Measurements from ENCODE around the gene SDC4. TPM values are rescaled to one million over a fixed set of nuclear protein-coding genes. Genes with fewer than 3 reads are reported as not detected.
A peak's percentile ranks its signal among the peaks of the same experiment; 100 is the strongest.

The SDC4 gene
- total and polyA plus RNA-seq, 5 donors = 57.5 to 125 (median 62.3) TPM

- Histone ChIP-seq H3K4me1 (ENCODE audit: control insufficient read depth, insufficient read depth, low read length) (no peaks in the 10 kb centered on the region), H3K9me3 (ENCODE audit: control insufficient read depth, low read length) (no peaks in the 10 kb centered on the region), H3K27me3 (ENCODE audit: control insufficient read depth, insufficient read depth) (no peaks in the 10 kb centered on the region), H3K4me3 (ENCODE audit: low read length) (no peak overlapping the region), H3K27ac (ENCODE audit: low read length) (no peak overlapping the region)
- intact Hi-C loops (cut with DNase I) = loop anchor here (5.0 to 10.0 kb wide), 5 partner anchors 121 to 458 kb away; no protein-coding TSS in a partner anchor
- WGBS = 22% methylated on average over 71 of the region's 71 CpGs
- DNase-seq = no peak
- peak in 1 of 2 donors; percentile 8 for ATAC-seq
Observed at GRCh38 chr20:45316150-45317080, 31.8 kb downstream of the SDC4 start.

DNA sequence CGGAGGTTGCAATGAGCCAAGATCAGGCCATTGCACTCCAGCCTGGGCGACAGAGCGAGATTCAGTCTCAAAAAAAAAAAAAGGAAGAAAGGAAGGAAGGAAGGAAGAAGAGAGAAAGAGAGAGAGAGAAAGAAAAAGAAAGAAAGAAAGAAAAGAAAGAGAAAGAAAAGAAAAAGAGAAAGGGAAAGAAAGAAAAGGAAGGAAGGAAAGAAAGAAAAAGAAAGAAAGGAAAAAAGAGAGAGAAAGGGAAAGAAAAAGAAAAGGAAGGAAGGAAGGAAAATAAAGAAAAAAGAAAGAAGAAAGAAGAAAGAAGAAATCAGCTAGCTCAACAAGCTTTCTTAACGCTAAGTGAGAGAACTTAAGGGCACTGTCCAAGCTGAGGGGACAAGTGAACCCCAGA is 32.6 kb downstream of the SDC4 start:
- no peak for DNase-seq
- WGBS = 91% methylated on average over 4 of the region's 4 CpGs
- intact Hi-C loops (cut with DNase I) = loop anchor here (5.0 to 10.0 kb wide), 5 partner anchors 122 to 459 kb away; no protein-coding TSS in a partner anchor
- Histone ChIP-seq H3K27me3 (ENCODE audit: control insufficient read depth, insufficient read depth) (no peaks in the 10 kb centered on the region), H3K27ac (ENCODE audit: low read length) (no peak overlapping the region), H3K9me3 (ENCODE audit: control insufficient read depth, low read length) (no peaks in the 10 kb centered on the region), H3K4me3 (ENCODE audit: low read length) (no peak overlapping the region), H3K4me1 (ENCODE audit: control insufficient read depth, insufficient read depth, low read length) (no peaks in the 10 kb centered on the region)
- no peak for ATAC-seq

DNA sequence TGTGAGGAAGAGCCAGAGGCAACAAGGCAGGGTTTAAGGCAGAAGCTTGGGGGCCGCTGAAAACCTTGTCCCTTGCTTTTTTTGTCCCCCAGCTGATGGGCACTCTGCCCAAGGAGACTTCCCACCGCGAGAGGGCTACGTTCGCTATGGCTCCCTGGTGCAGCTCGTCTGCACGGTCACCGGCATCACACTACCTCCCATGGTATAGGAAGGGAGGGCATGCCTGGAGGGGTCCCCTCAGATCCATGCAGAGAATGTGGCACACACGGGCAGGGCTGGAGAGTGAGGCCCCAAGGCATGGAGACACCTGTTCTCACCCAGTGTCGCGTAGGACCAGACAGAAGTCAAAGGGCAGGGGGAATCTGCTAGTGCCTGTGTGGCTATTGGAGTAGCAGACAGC is 34.3 kb downstream of the SDC4 start:
- DNase-seq (no peak), ATAC-seq (no peak)
- Histone ChIP-seq H3K27ac (ENCODE audit: low read length) (no peak overlapping the region), H3K4me1 (ENCODE audit: control insufficient read depth, insufficient read depth, low read length) (no peaks in the 10 kb centered on the region), H3K4me3 (ENCODE audit: low read length) (no peak overlapping the region), H3K27me3 (ENCODE audit: control insufficient read depth, insufficient read depth) (no peaks in the 10 kb centered on the region), H3K9me3 (ENCODE audit: control insufficient read depth, low read length) (no peaks in the 10 kb centered on the region)
- intact Hi-C loops (cut with DNase I) = loop anchor here in 1 of 4 donors (10.0 kb wide), 1 partner anchor 461 kb away; no protein-coding TSS in a partner anchor
- 73% methylated on average over 11 of the region's 11 CpGs for WGBS

DNA sequence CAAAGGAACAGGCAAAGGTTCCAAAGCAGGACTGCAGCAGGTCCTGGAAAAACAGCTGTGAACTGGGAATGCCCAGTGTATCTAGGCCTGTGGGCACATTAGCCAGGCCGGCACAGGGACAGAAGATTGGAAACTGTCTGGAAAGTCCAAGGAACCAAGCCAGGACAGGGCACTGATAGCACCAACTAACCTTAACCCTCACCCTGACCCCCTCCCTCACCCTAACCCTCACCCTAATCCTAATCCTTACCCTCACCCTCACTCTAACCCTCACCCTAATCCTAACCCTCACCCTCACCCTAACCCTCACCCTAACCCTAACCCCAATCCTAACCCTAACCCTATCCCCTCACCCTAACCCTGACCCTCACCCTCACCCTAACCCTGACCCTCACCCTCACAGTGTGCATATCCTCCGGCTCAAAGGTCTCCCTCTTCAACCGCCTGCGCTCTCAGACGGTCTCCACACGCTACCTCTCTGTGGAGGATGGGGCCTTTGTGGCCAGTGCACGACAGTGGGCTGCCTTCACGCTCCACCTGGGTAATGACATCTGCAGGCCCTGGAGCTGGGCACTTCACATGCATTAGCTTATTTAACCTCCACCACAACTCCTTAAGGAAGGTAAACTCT is 35.0 kb downstream of the SDC4 start:
- WGBS = 86% methylated on average over 8 of the region's 8 CpGs
- no peaks in the 10 kb centered on the region for H3K27me3 ChIP-seq (ENCODE audit: control insufficient read depth, insufficient read depth)

GRCh38 chr20:45312241-45312640 is 36.0 kb downstream of the SDC4 start:
- no peak for DNase-seq
- Histone ChIP-seq H3K4me3 (ENCODE audit: low read length) (no peak overlapping the region), H3K9me3 (ENCODE audit: control insufficient read depth, low read length) (no peaks in the 10 kb centered on the region), H3K27ac (ENCODE audit: low read length) (no peak overlapping the region), H3K4me1 (ENCODE audit: control insufficient read depth, insufficient read depth, low read length) (no peaks in the 10 kb centered on the region), H3K27me3 (ENCODE audit: control insufficient read depth, insufficient read depth) (no peaks in the 10 kb centered on the region)
- intact Hi-C loops (cut with DNase I) = loop anchor here in 1 of 4 donors (10.0 kb wide), 1 partner anchor 463 kb away; no protein-coding TSS in a partner anchor
- whole genome bisulfite sequencing = 46% methylated on average over 21 of the region's 21 CpGs
- ATAC-seq = no peak

More for the DNA sequence above, 35.0 kb downstream of the SDC4 start:
- no peak overlapping the region for H3K4me3 ChIP-seq (ENCODE audit: low read length)
- DNase-seq (no peak), ATAC-seq (no peak)
- intact Hi-C loops (cut with DNase I) = loop anchor here in 1 of 4 donors (10.0 kb wide), 1 partner anchor 462 kb away; no protein-coding TSS in a partner anchor
- no peak overlapping the region for H3K27ac ChIP-seq (ENCODE audit: low read length)
- no peaks in the 10 kb centered on the region for H3K4me1 ChIP-seq (ENCODE audit: control insufficient read depth, insufficient read depth, low read length)
- H3K9me3 ChIP-seq (ENCODE audit: control insufficient read depth, low read length) = no peaks in the 10 kb centered on the region

- H3K9me3 ChIP-seq (ENCODE audit: control insufficient read depth, low read length) = no peaks in the 10 kb centered on the region
- intact Hi-C loops (cut with DNase I) = loop anchor here in 1 of 4 donors (10.0 kb wide), 1 partner anchor 463 kb away; no protein-coding TSS in a partner anchor
- no peak overlapping the region for H3K27ac ChIP-seq (ENCODE audit: low read length)
- peak; percentile 58 to 71 for ATAC-seq
- no peaks in the 10 kb centered on the region for H3K4me1 ChIP-seq (ENCODE audit: control insufficient read depth, insufficient read depth, low read length)
- no peaks in the 10 kb centered on the region for H3K27me3 ChIP-seq (ENCODE audit: control insufficient read depth, insufficient read depth)
- H3K4me3 ChIP-seq (ENCODE audit: low read length) = no peak overlapping the region
- DNase-seq = peak; percentile 64 to 85 (median 82)
- 18% methylated on average over 45 of the region's 45 CpGs for WGBS
Observed at GRCh38 chr20:45311589-45312211, 36.5 kb downstream of the SDC4 start.

GRCh38 chr20:45309075-45309474 is 39.1 kb downstream of the SDC4 start:
- no peak for DNase-seq
- Histone ChIP-seq H3K9me3 (ENCODE audit: control insufficient read depth, low read length) (no peaks in the 10 kb centered on the region), H3K27me3 (ENCODE audit: control insufficient read depth, insufficient read depth) (no peaks in the 10 kb centered on the region), H3K27ac (ENCODE audit: low read length) (no peak overlapping the region), H3K4me1 (ENCODE audit: control insufficient read depth, insufficient read depth, low read length) (no peaks in the 10 kb centered on the region), H3K4me3 (ENCODE audit: low read length) (no peak overlapping the region)
- no peak for ATAC-seq
- WGBS = 64% methylated on average over 3 of the region's 3 CpGs
- intact Hi-C loops (cut with DNase I) = no loop called here

DNA sequence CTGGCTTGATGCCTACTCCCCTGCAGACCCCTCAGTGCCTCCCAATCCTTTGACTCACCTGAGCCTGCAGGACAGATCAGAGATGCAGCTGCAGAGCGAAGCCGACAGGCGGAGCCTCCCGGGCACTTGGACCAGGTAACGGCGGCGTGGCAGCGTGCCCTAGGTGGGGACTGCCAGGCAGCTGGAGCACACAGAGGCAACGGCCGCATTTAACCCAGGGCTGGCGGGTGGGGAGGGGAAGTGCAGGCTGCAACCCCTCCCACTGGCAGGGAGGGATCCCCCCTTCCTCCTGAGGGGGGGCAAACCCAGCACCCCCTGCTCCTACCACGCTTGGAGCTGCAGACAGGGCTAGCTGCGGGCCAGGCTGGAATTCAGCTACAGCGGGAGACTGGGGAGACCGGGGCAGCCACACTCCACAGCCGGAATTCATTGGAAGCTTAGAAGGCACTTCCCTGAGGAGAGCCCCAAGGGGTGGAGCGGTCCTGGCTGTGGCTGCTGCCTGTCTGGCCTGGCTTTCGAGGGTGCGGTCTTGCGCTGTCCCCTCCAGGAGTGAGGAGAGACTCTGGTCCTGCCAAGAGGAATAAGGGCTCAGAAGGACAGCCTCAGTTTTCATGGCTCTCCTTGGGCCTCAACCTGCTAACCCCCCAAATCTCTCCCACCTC is 40.0 kb downstream of the SDC4 start, which contains the start of gene MATN4:
MATN4 (minus strand) TSS at position 183 of the 662 bp plus-strand sequence. CDS start 2,717 bp downstream, outside the sequence.
- peak; percentile 61 to 71 for ATAC-seq
- H3K4me3 ChIP-seq (ENCODE audit: low read length) = no peak within 1 kb of the TSS
- 23% methylated on average over 20 of the region's 20 CpGs for WGBS

DNA sequence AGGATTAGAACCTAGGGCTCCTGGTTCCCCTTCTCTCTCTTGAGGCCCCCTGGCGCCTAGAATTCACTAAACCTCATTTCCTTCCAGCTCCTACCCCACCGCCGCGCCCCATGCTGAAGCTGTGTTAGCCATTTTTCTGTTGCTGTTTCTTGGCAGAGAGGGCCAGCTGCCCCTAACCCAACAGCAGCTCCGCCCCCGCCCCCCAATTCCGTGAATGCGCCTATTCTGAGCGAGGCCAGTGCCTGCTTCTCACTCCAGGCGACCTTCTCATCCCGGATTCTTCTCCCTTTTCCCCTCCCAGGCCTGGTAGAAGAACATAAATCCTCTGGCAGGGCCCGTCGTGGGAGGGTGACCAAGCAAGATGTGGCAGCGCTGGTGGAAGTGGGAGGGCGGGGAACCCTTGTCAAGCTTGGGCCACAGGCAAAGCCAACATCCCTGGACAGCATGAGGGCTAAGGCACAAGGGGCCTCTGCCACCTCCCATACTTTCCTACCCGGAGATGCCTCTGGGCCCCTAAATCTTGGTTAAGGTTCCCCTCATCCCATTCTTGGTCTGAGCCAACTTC is 41.1 kb downstream of the SDC4 start:
- no peaks in the 10 kb centered on the region for H3K9me3 ChIP-seq (ENCODE audit: control insufficient read depth, low read length)
- H3K27ac ChIP-seq (ENCODE audit: low read length) = no peak overlapping the region
- no peak for DNase-seq
- no peak overlapping the region for H3K4me3 ChIP-seq (ENCODE audit: low read length)
- WGBS = 44% methylated on average over 16 of the region's 16 CpGs
- no peak for ATAC-seq
- H3K4me1 ChIP-seq (ENCODE audit: control insufficient read depth, insufficient read depth, low read length) = no peaks in the 10 kb centered on the region
- intact Hi-C loops (cut with DNase I) = no loop called here
- H3K27me3 ChIP-seq (ENCODE audit: control insufficient read depth, insufficient read depth) = no peaks in the 10 kb centered on the region

More for the DNA sequence above, 40.0 kb downstream of the SDC4 start, which contains the start of gene MATN4:
- DNase-seq = peak; percentile 59 to 88 (median 75)
- no peak within 1 kb of the TSS for H3K27ac ChIP-seq (ENCODE audit: low read length)
- H3K27me3 ChIP-seq (ENCODE audit: control insufficient read depth, insufficient read depth) = no peaks in the 10 kb centered on the region
- H3K4me1 ChIP-seq (ENCODE audit: control insufficient read depth, insufficient read depth, low read length) = no peaks in the 10 kb centered on the region
- intact Hi-C loops (cut with DNase I) = no loop called here
- no peaks in the 10 kb centered on the region for H3K9me3 ChIP-seq (ENCODE audit: control insufficient read depth, low read length)

GRCh38 chr20:45306431-45306982 is 41.7 kb downstream of the SDC4 start, which contains the start of gene RBPJL:
RBPJL (plus strand) TSS chr20:45306840; CDS start chr20:45306923, 83 bp downstream.
- WGBS = 14% methylated on average over 41 of the region's 41 CpGs
- peak in 1 of 3 donors; percentile 73 for DNase-seq
- Histone ChIP-seq H3K27me3 (ENCODE audit: control insufficient read depth, insufficient read depth) (no peaks in the 10 kb centered on the region), H3K27ac (ENCODE audit: low read length) (no peak within 1 kb of the TSS), H3K4me3 (ENCODE audit: low read length) (no peak within 1 kb of the TSS), H3K9me3 (ENCODE audit: control insufficient read depth, low read length) (no peaks in the 10 kb centered on the region), H3K4me1 (ENCODE audit: control insufficient read depth, insufficient read depth, low read length) (no peaks in the 10 kb centered on the region)
- intact Hi-C loops (cut with DNase I) = no loop called here
- ATAC-seq = peak in 1 of 2 donors; percentile 34
